IMR-90 (cell line): ENCODE measurements around the gene CUL1. TPM values are rescaled to one million over a fixed set of nuclear protein-coding genes. Genes with fewer than 3 reads are reported as not detected.

Source experiments
- ATAC-seq: fragments of 200-7000 bp; cut with Tn5 transposase; 2 replicates; pipeline ENCODE4 v1.9.1; 2020; ENCODE audit warnings: low read depth, mild to moderate bottlenecking, moderate library complexity
- BruUV-seq: library from RNA; stranded (reverse); fragments of 400-500 nt; replicated peaks from 2 replicates; lab custom pipeline; 2021; lab: Mats Ljungman, UMichigan
- CTCF ChIA-PET: fragments of 300-600 bp; formaldehyde crosslinking; extraction: SDS; loops from one replicate; lab custom pipeline; 2021; ENCODE audit warnings: antibody characterized with exemption; lab: Yijun Ruan, JAX
- POLR2A ChIA-PET: fragments of 300-600 bp; sonication (Branson Sonifier 250); formaldehyde crosslinking; loops from one replicate; lab custom pipeline; 2022; ENCODE audit warnings: antibody characterized with exemption; ENCODE audit not compliant: unreplicated experiment; lab: Charles Lee
- DNase-seq: peaks from one replicate; pipeline ENCODE4 v3.0.0; 2013
- H2AFZ ChIP-seq: replicated peaks from 2 replicates; pipeline ENCODE3; 2013; ENCODE audit warnings: low read length, mild to moderate bottlenecking; ENCODE audit not compliant: poor library complexity
- H2AK5ac ChIP-seq: 2 replicates; pipeline ENCODE4 v1.6.1; 2013; ENCODE audit warnings: low read depth, low read length, inconsistent platforms
- H2AK9ac ChIP-seq: replicated peaks from 2 replicates; pipeline ENCODE3; 2013; ENCODE audit warnings: mild to moderate bottlenecking, low read depth, low read length, moderate library complexity; ENCODE audit not compliant: poor library complexity
- H2BK120ac ChIP-seq: 2 replicates; pipeline ENCODE4 v1.6.1; 2013; ENCODE audit warnings: low read depth, low read length, inconsistent platforms
- H2BK15ac ChIP-seq: 3 replicates; pipeline ENCODE4 v1.6.1; 2013; ENCODE audit warnings: low read depth, low read length, inconsistent platforms
- H2BK20ac ChIP-seq: 2 replicates; pipeline ENCODE4 v1.6.1; 2013; ENCODE audit warnings: low read depth, mild to moderate bottlenecking, inconsistent platforms, low read length, moderate library complexity
- H2BK5ac ChIP-seq: 2 replicates; pipeline ENCODE4 v1.6.1; 2013; ENCODE audit warnings: mild to moderate bottlenecking, low read depth, low read length, inconsistent platforms; ENCODE audit not compliant: poor library complexity, severe bottlenecking
- H3K14ac ChIP-seq: replicated peaks from 2 replicates; pipeline ENCODE4 v1.6.1; 2013; ENCODE audit warnings: low read depth, low read length, inconsistent platforms
- H3K18ac ChIP-seq: 2 replicates; pipeline ENCODE4 v1.6.1; 2013; ENCODE audit warnings: low read depth, low read length, control low read depth
- H3K23ac ChIP-seq: 2 replicates; pipeline ENCODE4 v1.6.1; 2013; ENCODE audit warnings: low read depth, low read length, inconsistent platforms
- H3K27ac ChIP-seq: 2 replicates; pipeline ENCODE4 v1.5.1; 2013; ENCODE audit warnings: mild to moderate bottlenecking, control low read depth, low read length; ENCODE audit not compliant: insufficient read depth
- H3K27me3 ChIP-seq: 2 replicates; pipeline ENCODE4 v1.6.1; 2013; ENCODE audit warnings: low read length; ENCODE audit not compliant: control insufficient read depth, insufficient read depth
- H3K36me3 ChIP-seq: 2 replicates; pipeline ENCODE4 v1.6.1; 2013; ENCODE audit warnings: low read length, mixed read lengths; ENCODE audit not compliant: control insufficient read depth, insufficient read depth
- H3K4ac ChIP-seq: 2 replicates; pipeline ENCODE4 v1.6.1; 2013; ENCODE audit warnings: low read depth, low read length, inconsistent platforms
- H3K4me1 ChIP-seq: 2 replicates; pipeline ENCODE4 v1.6.1; 2013; ENCODE audit warnings: low read length, mixed read lengths; ENCODE audit not compliant: control insufficient read depth, insufficient read depth
- H3K4me2 ChIP-seq: 2 replicates; pipeline ENCODE4 v1.6.1; 2013; ENCODE audit warnings: low read depth, mild to moderate bottlenecking, control low read depth, low read length, moderate library complexity
- H3K4me3 ChIP-seq: 2 replicates; pipeline ENCODE4 v1.5.1; 2013; ENCODE audit warnings: low read depth, mild to moderate bottlenecking, control low read depth, low read length, moderate library complexity; ENCODE audit not compliant: insufficient read depth
- H3K56ac ChIP-seq: 2 replicates; pipeline ENCODE4 v1.6.1; 2013; ENCODE audit warnings: low read length, inconsistent platforms; ENCODE audit not compliant: insufficient read depth; ENCODE audit errors: extremely low read depth
- H3K79me1 ChIP-seq, 2 experiments: 2 replicates each; pipeline ENCODE4 v1.6.1; 2013; ENCODE audit warnings: low read length in 2 of 2, inconsistent platforms in 1 of 2, low read depth in 1 of 2
- H3K9ac ChIP-seq: 2 replicates; pipeline ENCODE4 v1.6.1; 2013; ENCODE audit warnings: low read depth, low read length, control low read depth
- H3K9me1 ChIP-seq: 2 replicates; pipeline ENCODE4 v1.6.1; 2013; ENCODE audit warnings: low read length, inconsistent platforms; ENCODE audit not compliant: insufficient read depth
- H3K9me3 ChIP-seq: 2 replicates; pipeline ENCODE4 v1.6.1; 2013; ENCODE audit warnings: low read length; ENCODE audit not compliant: control insufficient read depth, insufficient read depth
- H4K20me1 ChIP-seq: 2 replicates; pipeline ENCODE4 v1.6.1; 2013; ENCODE audit warnings: low read length, inconsistent platforms; ENCODE audit not compliant: insufficient read depth
- H4K5ac ChIP-seq: 2 replicates; pipeline ENCODE4 v1.6.1; 2013; ENCODE audit warnings: mild to moderate bottlenecking, low read depth, low read length, control low read depth
- H4K8ac ChIP-seq, 2 experiments: 2 replicates each; pipeline ENCODE4 v1.6.1; 2013; ENCODE audit warnings: low read depth in 2 of 2, low read length in 2 of 2, control low read depth in 1 of 2, inconsistent platforms in 1 of 2
- H4K91ac ChIP-seq: 2 replicates; pipeline ENCODE4 v1.6.1; 2013; ENCODE audit warnings: low read depth, low read length, inconsistent platforms; ENCODE audit not compliant: insufficient read depth
- CEBPB ChIP-seq: IDR thresholded peaks from 2 replicates; pipeline ENCODE4 v1.6.1; 2012; ENCODE audit warnings: low read depth, low read length, improper control_type of control experiment
- CHD1 ChIP-seq: IDR thresholded peaks from 2 replicates; pipeline ENCODE4 v1.6.1; 2012; ENCODE audit warnings: low read depth, low read length, improper control_type of control experiment
- MAFK ChIP-seq: IDR thresholded peaks from 2 replicates; pipeline ENCODE4 v1.6.1; 2012; ENCODE audit warnings: low read depth, low read length, improper control_type of control experiment
- MAZ ChIP-seq: IDR thresholded peaks from 2 replicates; pipeline ENCODE4 v1.6.1; 2012; ENCODE audit warnings: low read depth, mild to moderate bottlenecking, low read length, improper control_type of control experiment, moderate library complexity, borderline replicate concordance
- MXI1 ChIP-seq: IDR thresholded peaks from 2 replicates; pipeline ENCODE4 v1.6.1; 2012; ENCODE audit warnings: low read depth, mild to moderate bottlenecking, low read length, moderate library complexity, borderline replicate concordance
- NFE2L2 ChIP-seq: fragments of 150-350 bp; IDR thresholded peaks from 2 replicates; pipeline ENCODE4 v1.6.1; 2016; ENCODE audit warnings: low read depth, mild to moderate bottlenecking, low read length
- POLR2A ChIP-seq: IDR thresholded peaks from 2 replicates; pipeline ENCODE4 v1.6.1; 2012; ENCODE audit warnings: mild to moderate bottlenecking, low read depth, low read length
- USF2 ChIP-seq: fragments of 150-350 bp; IDR thresholded peaks from 2 replicates; pipeline ENCODE4 v1.6.1; 2017; ENCODE audit warnings: mild to moderate bottlenecking, antibody characterized with exemption, low read length, low read depth
- WGBS, 2 experiments: methylation state at CpG; one replicate each; pipeline versions ENCODE4 v1.1.5 to v1.1.7; 2013; ENCODE audit warnings: missing lambda C conversion rate in 2 of 2; ENCODE audit not compliant: insufficient read length in 1 of 2; ENCODE audit errors: extremely low coverage in 2 of 2; 5-methylcytosine and 5-hydroxymethylcytosine counted together
- dilution Hi-C: fragments of 300-500 bp; cut with HindIII; formaldehyde crosslinking; loops from one replicate; pipeline ENCODE4 v1.14.3; 2018; ENCODE audit warnings: low sequenced_read_pairs; ENCODE audit not compliant: unreplicated experiment
- in situ Hi-C: fragments of 300-500 bp; cut with MboI; formaldehyde crosslinking; loops from 3 replicates; pipeline ENCODE4 v1.14.3; 2019; ENCODE audit warnings: low sequenced_read_pairs, inconsistent platforms, mixed read lengths
- intact Hi-C: fragments of 100-400 bp; cut with micrococcal nuclease; formaldehyde crosslinking; loops from 2 replicates; pipeline ENCODE4 v1.10.0; 2022
- polyA plus RNA-seq, 3 experiments: library from polyadenylated mRNA; depleted of rRNA; stranded (reverse); fragments of >200 nt; gene quantifications; 2 replicates each; pipeline ENCODE4 v1.2.3, GENCODE V29; 2012; ENCODE audit warnings: low replicate concordance in 1 of 3
- total RNA-seq: library from RNA; depleted of rRNA; stranded (reverse); fragments of >200 nt; gene quantifications from 2 replicates; pipeline ENCODE4 v1.2.3, GENCODE V29; 2012

Gene CUL1
- total and polyA plus RNA-seq, 2 of the 4 experiments (the other 2 are of a cell fraction), result 44.0 to 46.2 TPM

- Histone ChIP-seq H2BK120ac (no peak overlapping the region), H3K27ac (no peak overlapping the region), H3K4me3 (no peak overlapping the region), H3K9me3 (peaks cover 4% of the 10 kb centered on the region), H3K14ac (no peak overlapping the region), H3K36me3 (no peaks in the 10 kb centered on the region), H3K4me2 (no peak overlapping the region), H2AK5ac (no peak overlapping the region), H2AK9ac (no peak overlapping the region), H3K4ac (no peak overlapping the region), H3K79me1 (no peaks in the 10 kb centered on the region; a peak in 1 of 4 replicates), H2BK15ac (no peak overlapping the region), H2BK5ac (no peak overlapping the region), H4K5ac (no peak overlapping the region), H3K27me3 (no peaks in the 10 kb centered on the region; the same call in 1 of the 2 replicates), H3K9me1 (no peaks in the 10 kb centered on the region), H3K18ac (no peak overlapping the region), H4K20me1 (no peaks in the 10 kb centered on the region), H2BK20ac (no peak overlapping the region), H3K23ac (no peak overlapping the region), H4K8ac (no peak overlapping the region), H2AFZ (no peak overlapping the region), H3K56ac (no peak overlapping the region), H3K4me1 (no peaks in the 10 kb centered on the region; the same call in 1 of the 2 replicates), H4K91ac (no peak overlapping the region), H3K9ac (no peak overlapping the region)
- intact Hi-C loops, result no loop called here
- 73 to 100% methylated on average over 2 to 3 of the region's 4 CpGs for WGBS, 2 experiments
- CTCF ChIA-PET, result no interaction called here
- POLR2A ChIA-PET, result no interaction called here
- peak; percentile 67 for ATAC-seq
- DNase-seq, result peak; percentile 19
- in situ Hi-C loops, result no loop called here
- dilution Hi-C loops, result no loop called here
- no TSS peak for BruUV-seq
- no peak for TF ChIP-seq CEBPB
- TF ChIP-seq MAZ, result no peak
- no peak for TF ChIP-seq MAFK
- no peak for TF ChIP-seq MXI1
- no peak for TF ChIP-seq USF2
- TF ChIP-seq NFE2L2, result no peak
- no peak for TF ChIP-seq CHD1
- no peak for TF ChIP-seq POLR2A
Measured at GRCh38 chr7:148670374-148670773, 28.3 kb upstream of the CUL1 start.
